GM21367 (cell line): ENCODE measurements around the gene RAMACL.
"Not testable (repeated sequence)": the region's sequence is repeated elsewhere in the genome, so short reads cannot be mapped to it uniquely, and the experiment has no call there.

Experiments used
- ATAC-seq: cut with Tn5 transposase; IDR thresholded peaks from one replicate; pipeline ENCODE4 v1.9.1; 2021; ENCODE audit not compliant: unreplicated experiment

RAMACL gene

GRCh38 chr6:166556863-166557322, 29.6 kb downstream of the RAMACL start:
- no peak for ATAC-seq

- ATAC-seq, result no peak
Observed at GRCh38 chr6:166556336-166556735, 30.1 kb downstream of the RAMACL start.

DNA sequence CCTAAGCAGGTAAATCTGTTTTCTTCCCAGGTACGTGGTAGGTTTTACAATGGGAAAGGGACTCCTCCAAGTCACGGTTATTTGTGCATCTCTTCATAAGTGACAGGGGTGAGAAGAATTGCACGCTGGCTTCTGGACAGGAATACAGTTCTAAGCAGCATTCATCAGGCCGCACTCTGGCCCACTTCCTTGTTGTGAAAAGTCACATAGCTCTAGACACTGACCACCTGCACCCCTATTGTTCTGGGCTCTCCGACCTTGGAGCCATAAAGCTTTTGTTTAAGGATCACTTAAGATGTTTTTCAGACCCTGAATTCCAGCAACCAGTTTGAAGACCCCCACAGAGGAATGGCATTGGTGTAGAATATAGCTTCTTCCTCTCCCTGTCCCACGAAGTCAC, 31.4 kb downstream of the RAMACL start:
- no peak for ATAC-seq

DNA sequence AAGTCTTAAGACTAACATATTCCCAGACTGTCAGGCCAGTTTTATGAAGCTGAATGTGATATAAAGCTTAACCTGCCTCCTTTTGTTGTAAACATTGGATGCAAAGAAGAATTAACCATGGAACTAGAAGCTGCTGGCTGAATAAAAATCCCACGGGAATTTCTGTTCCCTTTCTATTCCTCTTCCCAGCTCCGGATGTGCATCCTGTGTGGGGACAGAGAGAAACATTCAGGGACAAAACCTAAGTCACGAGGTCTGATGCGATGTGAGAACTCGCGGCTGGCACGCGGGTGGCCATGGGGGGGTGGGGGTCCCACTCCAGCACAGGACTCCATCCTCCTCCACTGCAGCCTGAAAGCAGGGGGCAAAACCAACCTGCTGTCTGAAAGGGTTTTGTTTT, 32.2 kb downstream of the RAMACL start:
- no peak for ATAC-seq

DNA sequence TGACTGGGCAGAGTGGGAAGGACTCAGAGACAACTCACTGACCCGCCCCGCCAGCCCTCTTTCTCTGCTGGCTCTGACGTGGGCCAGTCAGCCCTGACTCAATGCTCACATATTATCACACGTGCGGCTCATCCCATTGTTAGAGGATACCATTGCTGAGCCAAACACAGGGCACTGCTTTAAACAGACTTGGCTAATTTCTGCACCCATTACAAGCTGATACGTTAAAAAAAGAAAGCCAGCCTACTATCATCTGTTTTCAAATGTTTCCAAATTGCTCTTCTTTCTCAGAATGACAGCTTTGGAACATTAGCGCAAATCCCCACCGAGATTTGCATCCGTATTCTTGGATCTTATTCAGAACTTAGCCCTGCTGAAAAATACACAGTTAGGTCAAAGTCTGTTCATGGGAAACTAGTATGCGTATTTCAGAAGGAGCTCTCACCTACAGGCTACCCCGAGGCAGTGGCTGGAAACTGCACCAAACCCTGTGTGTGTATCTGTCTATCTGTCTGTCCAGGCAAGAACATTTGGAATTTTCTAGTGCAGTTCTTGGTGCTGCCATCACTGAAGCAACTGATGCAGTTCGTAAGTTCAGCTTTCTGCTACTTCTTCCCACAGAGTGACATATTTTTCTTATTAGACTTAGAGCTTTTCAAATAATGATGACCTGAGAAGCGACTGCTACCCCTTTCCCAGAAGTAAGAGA, 32.8 kb downstream of the RAMACL start:
- no peak for ATAC-seq

- ATAC-seq, result no peak
Observed at GRCh38 chr6:166552600-166552999, 33.9 kb downstream of the RAMACL start.

DNA sequence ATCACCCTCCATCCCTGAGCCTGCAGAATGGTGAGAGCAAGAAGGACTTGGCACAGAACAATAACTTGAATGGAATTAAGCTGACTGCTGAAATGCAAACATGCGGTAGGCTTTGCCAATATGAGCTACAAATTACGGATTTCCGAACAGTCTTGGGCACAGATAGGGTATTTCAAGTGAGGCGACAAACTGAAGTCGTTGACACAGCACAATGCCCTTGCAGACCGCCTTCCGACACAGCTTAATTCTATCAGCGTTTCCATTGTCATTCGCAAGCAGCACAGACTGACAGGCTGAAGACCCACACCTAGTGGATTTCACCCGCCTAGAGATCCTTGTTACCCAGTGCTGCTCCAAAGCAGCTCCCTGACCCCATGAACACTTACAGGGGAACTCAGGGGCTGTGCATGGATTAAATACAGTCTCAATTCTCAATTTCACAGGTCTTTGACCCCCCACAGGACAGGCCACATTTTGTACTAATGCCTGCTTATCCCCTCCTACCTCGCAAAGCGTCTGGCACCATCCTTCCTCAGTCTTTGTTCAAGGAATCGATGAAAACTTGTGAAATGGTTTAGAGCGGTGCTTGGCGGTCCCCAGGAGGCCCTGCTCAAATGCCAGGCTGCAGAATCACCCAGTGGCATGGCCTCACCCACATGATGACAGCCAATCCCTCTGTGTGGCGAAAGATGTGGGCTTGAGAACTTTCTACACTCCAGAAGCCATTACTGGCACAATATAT, 34.6 kb downstream of the RAMACL start:
- no peak for ATAC-seq

DNA sequence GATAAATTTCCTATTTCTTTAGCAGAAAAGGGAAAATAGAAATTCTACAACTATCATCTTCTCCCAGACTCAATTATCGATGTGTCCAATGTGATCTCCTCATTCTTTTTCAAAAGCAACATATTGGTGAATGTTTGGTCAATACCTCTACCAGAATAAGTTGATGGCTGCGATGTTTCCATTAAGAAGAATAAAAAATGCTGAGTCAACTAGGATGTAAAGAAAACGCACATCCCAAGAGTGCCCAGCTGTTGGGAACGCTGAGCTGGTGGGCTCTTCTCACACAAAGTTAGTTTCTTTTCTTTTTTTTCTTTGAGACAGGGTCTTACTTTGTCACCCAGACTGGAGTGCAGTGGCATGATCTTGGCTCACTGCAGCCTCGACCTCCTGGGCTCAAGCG, 39.8 kb downstream of the RAMACL start:
- ATAC-seq, result no peak

- no peak for ATAC-seq
Observed at GRCh38 chr6:166545156-166546034, 41.1 kb downstream of the RAMACL start.

DNA sequence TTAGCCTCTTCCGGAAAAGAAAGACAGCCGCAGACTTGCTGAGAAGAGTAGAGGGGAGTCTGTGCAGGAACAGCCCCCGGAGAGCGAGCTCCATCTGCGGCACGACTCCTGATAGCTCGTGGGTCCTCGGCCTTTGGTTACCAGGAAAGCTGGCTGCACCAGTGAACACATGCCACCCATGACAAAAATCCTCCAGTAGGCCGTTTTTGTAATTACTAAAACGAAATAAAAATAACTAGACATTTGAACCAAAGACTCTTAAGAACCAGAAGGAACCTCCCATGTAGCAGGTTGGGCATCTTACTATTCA, 42.2 kb downstream of the RAMACL start:
- no peak for ATAC-seq

GRCh38 chr6:166543603-166544295, 42.7 kb downstream of the RAMACL start:
- ATAC-seq, result no peak

GRCh38 chr6:166542580-166542912, 43.9 kb downstream of the RAMACL start:
- no peak for ATAC-seq

DNA sequence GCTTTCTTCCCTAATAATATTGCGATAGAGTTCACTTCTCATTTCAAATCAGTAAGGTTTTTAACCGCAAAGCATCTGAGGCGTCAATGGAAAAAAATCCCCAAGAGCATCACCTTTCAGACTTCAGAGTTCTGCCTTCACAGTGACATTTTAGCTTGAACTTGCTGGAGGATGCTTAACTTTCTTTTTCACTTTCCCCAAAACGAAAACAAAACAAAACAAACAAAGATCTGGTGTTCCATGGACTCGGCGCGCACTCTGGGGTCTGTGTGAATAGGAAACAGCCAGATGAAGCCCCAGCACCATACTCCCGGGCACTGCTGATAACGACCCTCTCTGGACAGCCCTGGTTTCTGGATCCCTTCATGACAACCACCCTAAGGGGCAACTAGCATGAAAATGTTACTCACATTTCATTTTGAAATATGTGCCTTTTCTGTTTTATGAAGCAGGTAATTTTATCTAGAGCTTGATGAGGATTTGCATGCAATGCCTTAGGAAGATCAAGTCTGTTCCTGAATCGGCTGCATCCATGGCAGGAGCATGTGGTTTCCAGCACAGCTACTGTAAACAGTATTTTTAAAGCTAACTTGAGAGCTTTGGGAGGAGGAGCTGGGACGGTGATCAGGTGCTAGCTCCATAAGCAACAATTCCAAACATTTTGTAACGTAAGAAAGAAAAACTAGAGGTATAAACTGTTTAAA, 44.5 kb downstream of the RAMACL start:
- no peak for ATAC-seq

- peak; percentile 29 for ATAC-seq
Observed at GRCh38 chr6:166541366-166541765, 45.1 kb downstream of the RAMACL start.

DNA sequence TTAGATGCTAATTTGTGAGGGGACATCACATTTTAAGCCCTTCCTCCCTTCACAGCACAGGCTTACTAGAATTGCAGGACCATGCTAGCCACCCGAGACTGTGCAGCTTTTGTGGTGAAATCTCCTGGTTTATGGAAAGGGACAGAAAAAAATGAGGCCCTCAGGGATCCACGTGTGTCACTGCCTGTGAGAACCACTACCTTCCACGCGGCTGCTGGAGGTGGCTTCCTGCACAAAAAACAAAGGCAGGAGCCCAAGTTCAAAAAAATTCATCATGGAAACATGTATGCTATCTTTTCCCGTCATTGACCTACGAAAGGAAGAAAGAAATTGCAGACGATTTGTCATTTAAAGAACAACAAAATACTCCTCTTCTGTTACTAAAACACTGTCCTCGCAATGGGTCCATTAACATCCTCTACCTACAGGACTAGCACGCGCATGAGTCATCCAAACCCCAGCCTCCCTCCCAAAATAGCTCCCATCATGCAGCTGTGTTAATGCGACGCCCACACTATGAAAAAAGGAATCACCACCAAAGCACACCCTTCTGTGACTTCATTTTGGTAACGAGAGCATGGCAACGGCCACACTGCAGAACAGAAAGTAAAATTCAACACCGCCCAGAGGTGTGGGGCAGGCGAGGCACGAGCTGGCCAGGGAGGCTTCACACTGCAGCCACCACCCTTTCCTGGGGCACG, 45.7 kb downstream of the RAMACL start:
- peak; percentile 94 for ATAC-seq

DNA sequence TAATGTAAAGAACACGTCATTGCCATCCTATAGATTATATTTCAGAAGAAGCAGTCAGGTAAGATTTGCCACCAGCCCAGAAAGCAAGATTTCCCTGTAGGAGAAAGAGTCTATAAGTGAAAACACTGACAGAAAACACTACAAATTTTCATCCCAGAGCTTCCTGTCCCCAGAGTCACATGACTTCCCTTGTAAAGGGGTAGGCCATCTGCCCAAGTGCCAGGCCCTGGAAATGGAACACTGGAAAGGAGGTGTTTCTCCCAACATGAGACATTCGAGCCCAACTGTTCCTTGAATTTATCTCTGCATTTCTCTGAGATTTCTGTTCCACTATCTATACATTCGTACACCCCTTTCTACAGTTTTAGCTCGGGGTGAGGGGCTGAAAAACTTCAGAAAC, 46.9 kb downstream of the RAMACL start:
- ATAC-seq, result no peak

DNA sequence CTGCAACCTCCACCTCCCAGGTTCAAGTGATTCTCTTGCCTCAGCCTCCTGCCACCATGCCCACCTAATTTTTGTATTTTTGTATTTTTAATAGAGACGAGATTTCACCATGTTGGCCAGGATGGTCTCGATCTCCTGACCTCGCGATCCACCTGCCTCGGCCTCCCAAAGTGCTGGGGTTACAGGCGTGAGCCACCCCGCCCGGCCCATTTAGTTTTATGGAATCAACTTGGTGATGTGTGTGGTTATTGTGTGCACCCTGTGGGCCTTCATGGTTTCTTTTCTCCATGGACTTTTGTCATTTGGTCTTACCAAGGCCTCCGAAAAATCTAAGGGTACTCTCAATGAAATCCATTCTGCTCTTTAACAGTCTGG, 47.5 kb downstream of the RAMACL start:
- not testable (repeated sequence) for ATAC-seq

DNA sequence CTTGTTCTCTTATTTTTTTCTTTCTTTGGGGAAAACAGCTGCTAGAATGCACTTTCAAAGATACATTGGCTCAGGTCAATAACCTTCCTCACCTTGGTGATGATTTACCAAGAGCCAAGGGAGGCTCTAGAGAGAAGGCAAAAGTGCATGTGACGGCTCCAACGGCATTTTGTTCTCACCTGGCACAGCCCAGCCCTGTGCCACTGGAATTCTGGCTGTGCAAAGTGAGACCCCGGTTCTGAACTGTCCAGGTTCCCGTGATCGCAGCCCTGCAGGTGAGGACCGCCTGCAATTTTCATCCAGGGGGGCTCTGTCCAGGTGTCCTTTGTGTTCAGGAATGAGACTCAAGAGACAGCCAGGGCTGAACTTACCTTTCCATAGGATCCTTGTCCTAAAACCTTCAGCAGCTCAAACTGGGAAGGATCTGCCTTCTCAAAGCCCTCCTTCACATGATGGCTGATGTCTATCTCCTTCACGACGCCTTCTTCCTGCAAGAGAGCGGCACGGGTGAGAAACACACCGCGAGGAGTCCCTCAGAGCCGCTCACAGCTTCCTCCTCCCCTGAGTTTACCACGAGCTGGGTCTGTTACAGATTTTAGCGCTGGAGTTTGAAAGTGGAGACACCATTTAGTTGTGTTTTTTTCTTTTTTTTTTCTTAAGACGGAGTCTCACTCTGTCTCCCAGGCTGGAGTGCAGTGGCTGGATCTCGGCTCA, 48.0 kb downstream of the RAMACL start:
- no peak for ATAC-seq

- no peak for ATAC-seq
Observed at GRCh38 chr6:166534658-166535406, 51.6 kb downstream of the RAMACL start.
